ENCODE data around the gene TMUB2. TPM values are rescaled to one million over a fixed set of nuclear protein-coding genes. Genes with fewer than 3 reads are reported as not detected.

Gene TMUB2
- polyA plus RNA-seq, 1 donor, result 58.1 TPM

- DNase-seq, result no peak
Observed at GRCh38 chr17:44176671-44177501, 9.9 kb upstream of the TMUB2 start.

- no peak for DNase-seq
Observed at GRCh38 chr17:44177640-44178039, 9.1 kb upstream of the TMUB2 start.

- DNase-seq, result no peak
Observed at GRCh38 chr17:44178133-44178532, 8.6 kb upstream of the TMUB2 start.

GRCh38 chr17:44183024-44183423 lies 3.7 kb upstream of the TMUB2 start:
- no peak for DNase-seq

- DNase-seq, result no peak
Observed at GRCh38 chr17:44184212-44184810, 2.5 kb upstream of the TMUB2 start.

- no peak for DNase-seq
Observed at GRCh38 chr17:44187131-44187899, 543 bp downstream of the TMUB2 start.

- no peak for DNase-seq
Observed at GRCh38 chr17:44188576-44189403, 2.0 kb downstream of the TMUB2 start.

GRCh38 chr17:44190481-44190880 lies 3.7 kb downstream of the TMUB2 start:
- DNase-seq, result no peak

- no peak for DNase-seq
Observed at GRCh38 chr17:44191369-44191768, 4.6 kb downstream of the TMUB2 start.

GRCh38 chr17:44191941-44192496 lies 5.2 kb downstream of the TMUB2 start:
- no peak for DNase-seq

GRCh38 chr17:44192750-44193149 lies 6.0 kb downstream of the TMUB2 start:
- no peak for DNase-seq

GRCh38 chr17:44193326-44194084 lies 6.7 kb downstream of the TMUB2 start:
- no peak for DNase-seq

- DNase-seq, result no peak
Observed at GRCh38 chr17:44197107-44197506, 10.3 kb downstream of the TMUB2 start.

- DNase-seq, result no peak
Observed at GRCh38 chr17:44197980-44198720, 11.4 kb downstream of the TMUB2 start.

GRCh38 chr17:44198721-44199552 lies 12.2 kb downstream of the TMUB2 start:
- peak; percentile 58 for DNase-seq

- DNase-seq, result peak; percentile 98
Observed at GRCh38 chr17:44199553-44200477, 13.0 kb downstream of the TMUB2 start, which contains the start of gene ATXN7L3. Gene ATXN7L3 (minus strand): TSS chr17:44199884. CDS start chr17:44198070, 1,814 bp downstream.

GRCh38 chr17:44200478-44201155 lies 13.8 kb downstream of the TMUB2 start:
- no peak for DNase-seq

GRCh38 chr17:44202756-44203155 lies 16.0 kb downstream of the TMUB2 start:
- no peak for DNase-seq

Measured in hindlimb muscle (tissue), 1 donor.